HG03378 (cell line): ENCODE measurements around the gene TRIL.
A peak's percentile ranks its signal among the peaks of the same experiment; 100 is the strongest.

ENCODE experiments used
- ATAC-seq: cut with Tn5 transposase; IDR thresholded peaks from one replicate; pipeline ENCODE4 v1.9.1; 2021; ENCODE audit warnings: mild to moderate bottlenecking, moderate library complexity; ENCODE audit not compliant: unreplicated experiment

TRIL gene

DNA sequence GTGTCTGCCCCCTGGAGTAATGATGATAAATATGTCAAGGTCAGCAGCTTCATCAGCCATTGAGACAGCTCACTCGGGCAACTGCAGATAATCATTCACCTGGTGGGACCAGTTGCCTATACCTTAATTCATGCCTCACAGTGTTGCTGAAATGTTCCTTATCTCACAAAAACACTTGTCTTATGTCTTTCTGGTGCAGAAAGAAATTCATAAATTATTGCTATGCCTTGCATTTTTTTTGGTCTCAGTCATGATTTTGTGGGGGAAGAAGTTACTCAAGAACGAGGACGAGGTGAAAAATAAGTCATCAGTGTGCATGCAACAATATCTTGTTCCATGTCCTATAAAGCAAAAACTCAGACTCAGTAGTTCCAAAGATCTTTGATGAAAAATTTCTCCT is 16.0 kb downstream of the TRIL start:
- ATAC-seq: no peak

DNA sequence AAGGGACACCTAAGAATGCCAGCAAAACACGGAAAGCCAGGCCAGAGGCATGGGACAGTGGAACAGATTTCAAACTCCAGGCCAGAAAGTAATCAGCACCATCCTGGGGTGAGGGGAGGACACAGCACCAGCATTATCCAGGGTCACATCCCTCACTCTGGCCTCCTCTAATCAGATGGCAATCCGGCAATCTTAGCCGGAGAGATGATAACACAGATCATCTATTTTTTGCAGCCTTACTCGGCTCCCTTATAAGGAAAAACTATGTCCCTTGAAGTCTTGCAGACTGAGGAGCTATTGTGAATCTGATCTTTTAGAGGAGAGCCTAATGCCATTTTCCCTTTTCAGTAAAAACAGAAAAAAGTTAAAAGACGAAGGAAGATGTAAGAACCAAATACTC is 16.5 kb downstream of the TRIL start:
- no peak for ATAC-seq

DNA sequence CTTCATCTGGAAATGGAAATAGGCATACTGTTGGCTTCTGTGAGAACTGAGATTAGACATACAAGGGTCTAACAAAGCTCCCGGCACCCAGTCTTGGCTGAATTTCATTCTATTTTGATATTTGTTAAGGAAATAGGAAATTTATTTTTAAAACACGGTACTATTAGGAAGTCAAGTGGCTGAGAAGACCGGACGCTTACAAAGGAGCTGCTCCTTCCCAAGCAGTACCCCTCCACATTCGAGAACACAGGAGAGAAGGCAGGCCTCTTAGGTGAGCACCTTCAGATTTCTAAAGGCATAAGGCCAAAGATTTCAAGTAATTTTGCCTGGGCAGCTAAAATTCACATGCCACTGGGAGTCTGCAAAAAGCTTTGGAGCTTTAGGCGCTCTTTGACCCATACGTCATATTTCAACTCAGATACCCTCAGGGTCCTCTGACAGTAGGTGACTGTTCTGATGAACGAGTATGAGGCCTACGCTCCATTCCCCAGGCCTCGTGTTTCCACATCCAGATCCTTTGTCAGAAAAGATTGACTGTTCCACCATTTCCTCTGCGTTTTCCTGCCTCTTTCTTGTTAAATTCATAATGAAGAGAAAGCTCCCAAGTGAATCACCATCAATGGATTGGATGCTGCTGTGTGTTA is 17.3 kb downstream of the TRIL start:
- no peak for ATAC-seq

DNA sequence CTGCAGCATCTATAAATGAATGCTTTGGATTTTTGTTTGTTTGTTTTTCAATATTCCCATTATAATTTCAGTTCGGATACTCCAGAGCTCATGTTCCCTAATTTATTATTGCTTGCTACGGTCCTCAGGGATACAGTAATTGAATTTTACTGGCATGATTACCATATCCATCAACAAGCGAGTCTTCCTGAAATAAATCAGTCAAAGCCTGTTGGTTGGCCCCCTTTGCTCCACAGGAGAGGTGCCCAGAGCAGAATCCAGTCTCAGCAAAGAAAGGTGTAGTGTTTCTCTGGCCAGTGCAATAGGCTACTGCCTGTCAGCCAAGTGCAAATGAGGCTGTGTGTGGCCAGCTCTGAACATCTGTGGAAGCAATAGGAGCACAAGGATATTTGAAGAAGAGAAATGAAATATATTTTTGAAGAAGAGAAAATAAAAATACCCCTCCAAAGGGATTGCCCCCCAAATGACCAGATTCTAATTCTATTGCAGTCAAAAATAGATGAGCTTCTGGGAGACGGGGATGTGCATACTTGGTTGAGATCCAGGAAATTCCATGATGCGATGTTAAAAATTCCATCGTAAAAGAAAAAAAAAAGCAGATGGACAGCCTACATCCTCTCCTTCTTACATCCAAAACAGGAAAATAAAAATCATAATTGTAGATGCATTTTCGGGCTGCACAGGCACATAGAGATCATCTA is 18.1 kb downstream of the TRIL start:
- no peak for ATAC-seq

DNA sequence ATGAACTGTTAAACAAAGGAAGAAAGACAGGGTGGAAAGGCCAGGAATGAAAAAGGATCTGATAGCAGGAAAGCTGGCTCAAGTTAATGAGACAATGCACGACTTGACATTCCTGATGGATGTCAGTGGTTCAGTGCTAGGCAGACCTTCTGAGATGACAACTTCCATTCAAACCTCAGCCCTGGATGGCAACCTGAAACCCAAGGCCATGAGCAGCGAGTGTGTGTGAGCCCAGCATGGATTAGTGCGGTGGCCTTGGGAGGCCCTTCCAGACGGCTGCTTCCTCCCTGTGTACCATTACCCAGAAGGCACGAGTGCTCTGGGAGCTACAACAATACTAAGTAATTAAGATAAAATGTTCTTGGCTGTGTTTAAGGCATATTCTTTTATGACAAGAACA is 18.8 kb downstream of the TRIL start:
- no peak for ATAC-seq

DNA sequence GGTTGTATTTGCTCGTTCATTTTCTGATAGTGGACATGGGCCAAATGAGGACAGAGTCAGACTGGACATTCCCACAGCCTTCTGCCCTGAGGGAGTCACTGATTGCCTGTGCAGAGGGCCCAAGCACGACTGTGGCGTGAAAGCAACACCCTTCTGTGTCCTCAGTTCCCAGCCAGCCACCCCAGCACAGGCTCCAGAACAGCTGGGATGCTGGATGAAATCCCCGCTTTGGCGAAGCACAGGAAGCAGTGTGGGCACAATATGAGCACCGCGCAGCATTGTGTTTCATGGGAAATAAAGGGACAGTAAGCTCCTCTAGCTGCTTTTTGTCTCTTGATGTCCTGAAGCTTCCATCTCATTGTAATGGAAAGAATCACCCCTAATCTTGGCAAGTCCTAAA is 20.5 kb downstream of the TRIL start:
- ATAC-seq: no peak

DNA sequence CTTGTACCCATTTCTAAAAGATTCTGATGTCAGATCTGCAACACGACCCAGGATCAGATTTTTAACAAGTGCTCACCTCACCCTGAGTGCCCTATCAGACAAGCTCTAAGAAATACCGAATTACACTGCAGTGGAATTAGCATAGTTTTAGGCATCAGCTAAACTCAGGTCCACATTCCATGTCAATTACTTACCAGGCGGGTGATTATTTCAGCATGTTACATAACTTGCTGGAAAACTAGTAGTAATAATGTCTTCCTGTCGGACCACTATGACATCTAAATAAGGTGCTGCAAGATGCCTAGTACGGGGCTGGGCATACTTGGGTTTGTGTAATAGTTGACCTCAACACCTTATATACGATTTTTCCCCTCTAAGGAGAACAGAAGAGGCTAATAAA is 21.0 kb downstream of the TRIL start:
- no peak for ATAC-seq

DNA sequence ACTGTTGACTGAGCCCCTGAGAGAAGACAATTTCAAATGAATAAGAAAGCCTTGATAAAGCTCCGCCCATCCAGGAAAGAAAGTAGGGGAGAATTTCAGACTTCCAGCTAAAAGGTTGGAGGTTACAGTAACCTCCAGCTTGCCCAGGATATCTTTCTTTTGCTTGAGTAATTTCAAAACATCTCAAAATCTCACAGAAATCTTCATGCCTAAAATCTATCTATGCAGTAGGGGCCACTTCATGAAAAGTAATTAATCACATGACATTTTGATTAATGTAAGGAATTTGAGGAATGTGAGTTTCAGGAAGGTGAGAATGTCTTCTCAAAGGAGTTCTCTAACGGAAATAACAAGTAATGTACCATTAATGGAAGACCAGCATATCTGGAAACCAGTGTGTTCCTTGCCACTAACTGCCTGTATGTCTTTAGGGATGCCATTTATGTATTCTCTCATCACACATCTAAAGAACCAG is 24.2 kb downstream of the TRIL start:
- no peak for ATAC-seq

DNA sequence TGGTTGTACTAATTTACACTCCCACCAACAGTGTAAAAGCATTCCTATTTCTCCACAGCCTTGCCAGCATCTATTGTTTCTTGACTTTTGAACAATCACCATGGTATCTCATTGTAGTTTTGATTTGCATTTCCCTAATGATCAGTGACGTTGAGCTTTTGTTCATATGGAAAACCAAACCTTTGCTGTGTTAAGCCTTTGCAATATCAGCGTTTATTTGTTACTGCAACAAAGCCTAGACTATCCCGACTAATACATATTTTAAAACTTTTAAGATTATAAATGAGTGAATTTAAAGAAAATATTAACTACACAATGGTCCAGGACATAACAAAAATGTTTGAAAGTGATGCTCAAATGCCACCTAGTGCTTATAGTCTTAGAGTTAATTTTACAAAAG is 26.6 kb downstream of the TRIL start:
- ATAC-seq: no peak

DNA sequence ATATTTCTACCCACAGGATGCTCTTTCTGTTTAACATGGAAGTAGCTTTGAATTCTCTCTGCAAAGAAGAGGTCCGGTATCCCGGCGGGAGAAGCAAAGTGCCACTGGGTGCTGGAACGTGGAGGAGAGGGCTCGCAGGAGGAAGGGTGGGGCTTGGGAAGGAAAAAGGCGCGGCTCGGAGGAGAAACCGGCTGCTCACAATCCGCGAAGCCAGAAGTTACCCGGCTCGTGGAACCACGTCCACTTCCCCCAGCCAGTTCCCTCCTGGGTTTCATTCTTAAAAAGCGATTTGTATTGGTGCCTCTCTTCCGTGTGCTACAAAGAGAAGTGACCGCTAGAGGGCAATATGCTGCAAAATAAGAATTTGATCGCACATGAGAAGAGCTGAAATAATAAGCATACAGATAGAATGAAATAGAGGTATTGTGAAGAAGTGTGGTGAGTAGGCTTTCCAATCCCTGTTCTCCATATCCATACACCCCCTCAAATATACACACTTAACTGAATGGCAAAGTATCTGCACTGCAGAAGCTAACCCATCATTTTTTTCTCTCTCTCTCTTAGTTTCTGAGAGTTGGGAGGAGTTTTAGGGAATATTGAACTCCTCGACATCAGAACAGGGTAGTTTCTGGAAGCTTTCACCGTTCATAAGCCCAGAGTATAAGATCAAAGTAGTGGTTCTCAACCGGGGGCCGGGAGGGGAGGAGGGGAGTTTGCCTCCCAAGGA is 31.1 kb downstream of the TRIL start:
- peak; percentile 92 for ATAC-seq

DNA sequence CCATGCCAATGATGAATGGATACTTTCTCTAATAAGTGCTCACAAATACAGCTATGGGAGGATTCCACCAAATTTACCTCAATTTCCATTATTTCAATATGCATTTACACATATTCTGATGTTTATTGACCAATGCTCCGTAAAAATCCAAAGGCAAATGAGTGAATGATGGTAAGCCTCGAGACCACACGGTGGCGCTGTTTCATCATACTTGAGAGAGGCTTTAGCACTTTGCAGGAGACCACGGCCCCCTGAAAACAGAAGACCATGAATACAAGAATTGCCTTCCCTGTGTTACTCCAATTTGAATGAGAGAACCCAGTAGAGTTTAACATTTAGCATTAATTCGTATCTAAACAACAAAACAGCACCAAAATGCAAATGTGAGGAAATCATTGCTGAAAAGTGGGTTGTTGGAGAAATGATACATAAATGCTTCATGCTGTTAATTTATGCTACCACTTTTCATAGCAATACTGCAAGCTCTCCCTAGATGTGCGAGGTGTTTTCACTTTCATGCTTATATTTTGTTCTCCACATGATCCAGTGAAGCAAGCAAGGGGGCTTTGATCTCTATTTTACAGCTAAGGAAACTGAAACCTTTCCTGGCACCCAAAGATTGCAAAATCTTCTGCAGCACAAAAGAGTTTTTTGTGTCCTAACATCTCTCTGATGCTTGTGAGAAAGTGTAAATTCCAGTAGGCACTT is 35.4 kb downstream of the TRIL start:
- no peak for ATAC-seq

DNA sequence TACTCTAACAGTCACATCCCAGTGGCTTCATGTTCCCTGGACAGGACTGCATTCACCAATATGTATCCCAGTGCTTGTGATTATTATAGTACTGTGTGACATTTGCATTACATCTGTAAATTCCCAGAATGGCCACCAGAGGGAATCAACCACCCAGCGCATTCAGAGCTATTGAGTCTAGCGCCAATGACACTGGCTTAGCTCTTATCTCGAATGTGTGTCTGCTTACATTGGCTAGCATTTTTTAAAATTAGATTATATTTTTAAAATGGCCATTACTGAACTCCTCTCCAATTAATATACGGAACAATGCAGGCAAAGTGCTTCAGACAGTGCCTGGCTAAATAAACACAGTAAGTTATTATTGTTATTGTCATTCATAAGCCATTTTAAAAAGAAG is 36.3 kb downstream of the TRIL start:
- peak; percentile 90 for ATAC-seq

DNA sequence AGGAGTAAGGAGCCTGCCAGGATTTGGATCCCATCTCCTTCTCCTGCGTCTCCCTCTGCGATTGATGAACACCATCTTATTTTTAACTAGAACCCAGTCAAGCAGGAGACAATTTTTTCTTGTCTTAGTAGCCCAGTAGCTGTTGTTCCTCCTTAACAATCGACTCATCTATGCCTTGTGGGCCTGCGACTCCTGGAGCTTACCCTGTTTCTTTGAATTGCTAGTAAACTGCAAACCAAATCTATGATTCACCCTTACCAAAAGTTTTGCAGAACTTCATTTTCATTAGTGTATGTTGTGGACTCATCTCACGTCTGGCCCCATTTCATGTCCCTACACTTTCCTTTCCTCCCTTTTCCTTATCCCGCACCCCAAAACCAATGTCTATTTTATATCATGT is 37.7 kb downstream of the TRIL start:
- ATAC-seq: no peak

DNA sequence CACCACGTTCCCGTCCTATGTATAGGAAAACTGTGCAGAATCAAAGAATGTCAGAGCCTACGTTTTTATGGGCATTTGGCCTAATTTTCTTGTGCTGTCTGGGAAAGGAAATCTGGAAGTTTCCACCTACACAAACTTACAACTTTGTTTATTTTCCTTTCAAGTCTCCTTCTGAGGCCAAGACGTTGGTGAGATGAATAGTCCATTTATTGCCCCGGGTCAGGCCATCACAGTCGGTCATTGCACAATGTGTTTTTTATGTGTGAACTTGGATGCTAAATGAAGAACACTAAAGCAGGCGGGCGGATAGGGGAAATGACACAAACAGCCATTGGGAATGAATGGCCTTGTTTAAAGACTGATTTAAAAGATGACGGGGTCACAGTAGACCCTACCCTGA is 38.6 kb downstream of the TRIL start:
- ATAC-seq: no peak

DNA sequence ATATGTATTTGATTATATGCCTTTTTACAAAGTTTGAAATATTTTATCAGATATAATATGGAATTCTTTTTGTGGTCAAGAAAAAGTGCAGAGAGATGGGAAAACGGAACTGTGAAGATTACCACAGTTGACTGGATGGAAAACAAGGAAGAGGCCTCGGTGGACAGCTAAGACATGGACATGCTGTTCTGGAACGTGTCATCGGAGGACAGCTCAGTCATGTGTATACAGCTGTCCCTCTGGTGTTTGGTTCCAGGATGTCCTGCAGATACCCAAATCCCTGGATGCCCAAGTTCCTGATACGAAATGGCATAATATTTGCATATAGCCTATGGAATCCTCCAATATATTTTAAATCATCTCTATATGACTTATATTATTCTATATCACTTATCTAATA is 49.4 kb downstream of the TRIL start:
- no peak for ATAC-seq

DNA sequence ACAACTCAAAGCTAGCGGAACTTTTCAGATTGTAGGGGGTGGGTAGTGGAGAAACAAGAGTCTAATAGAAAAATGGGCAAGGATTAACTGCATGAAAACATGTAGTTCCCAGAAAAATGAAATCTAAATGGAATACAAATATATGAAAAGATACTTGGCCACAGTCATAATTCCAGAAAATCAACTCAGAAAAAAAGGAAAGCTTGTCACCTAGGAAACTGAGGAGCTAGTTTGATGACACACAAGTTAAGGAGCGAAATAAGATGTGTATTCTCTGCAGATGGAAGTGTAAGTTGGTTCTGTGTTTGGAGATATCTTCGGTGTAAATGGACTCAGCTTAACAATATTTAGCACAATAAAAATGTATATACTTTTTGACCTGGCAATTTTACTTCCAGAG is 52.7 kb downstream of the TRIL start:
- ATAC-seq: no peak

DNA sequence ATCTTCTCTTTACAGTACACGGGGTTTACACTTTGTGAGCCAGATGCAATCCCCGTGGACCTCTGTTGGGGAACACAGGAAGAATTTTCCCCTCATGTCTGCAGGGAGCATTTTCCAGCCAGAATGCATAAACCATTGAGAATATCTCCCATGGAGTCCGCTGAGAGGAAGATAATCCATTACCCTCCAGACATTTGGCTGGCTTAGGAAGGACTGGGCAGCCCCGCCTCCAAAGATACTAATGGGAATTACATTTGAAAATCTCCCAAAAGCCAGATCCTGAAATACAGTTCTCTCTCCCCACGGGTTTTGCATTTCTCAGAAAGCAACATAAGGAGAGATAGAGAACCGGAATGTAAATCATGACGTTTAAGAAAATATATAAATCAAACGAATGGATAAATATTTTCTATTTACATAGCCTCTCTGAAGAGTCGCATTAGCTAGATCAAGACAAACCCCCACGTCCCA is 53.5 kb downstream of the TRIL start:
- ATAC-seq: no peak

DNA sequence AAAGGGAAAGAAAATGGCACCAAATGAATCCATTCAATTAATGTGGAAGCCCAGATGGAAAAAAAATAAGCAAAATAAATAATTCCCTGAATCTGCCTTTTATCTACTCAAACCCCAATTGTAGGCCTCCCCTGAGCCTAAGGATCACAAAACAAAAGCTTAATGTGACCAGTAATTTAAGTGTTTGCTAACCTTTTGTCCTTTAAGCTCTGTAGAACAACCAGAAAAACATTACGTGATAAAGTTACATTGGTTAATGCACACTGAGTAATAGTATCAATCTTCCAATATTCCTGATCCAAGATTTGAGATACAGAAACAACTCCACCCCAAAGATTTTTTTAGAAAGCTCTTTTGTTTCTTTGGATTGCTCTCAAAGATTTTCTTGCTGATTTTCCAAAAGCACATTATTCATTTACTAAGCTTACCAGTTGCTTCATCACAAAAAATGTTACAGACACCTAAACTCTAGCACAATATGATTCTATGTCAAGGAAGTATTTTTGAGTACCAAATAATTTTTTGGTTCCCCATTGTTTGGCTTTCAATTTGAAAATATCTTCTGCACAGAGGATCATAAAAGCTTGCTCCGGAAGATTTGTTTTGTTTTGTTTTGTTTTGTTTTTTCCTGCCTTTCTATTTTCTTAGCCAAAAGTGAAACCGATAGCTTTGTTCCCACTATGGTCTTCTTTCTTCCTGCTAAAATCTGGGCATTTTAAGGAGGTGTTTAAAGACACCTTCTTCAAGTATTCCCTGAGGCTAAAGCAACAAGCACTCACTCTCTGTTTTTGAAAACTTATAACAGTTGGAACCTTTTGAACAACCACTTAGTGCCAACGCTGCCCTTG is 54.2 kb downstream of the TRIL start:
- ATAC-seq: no peak
